Endothelial cell of umbilical vein (primary cell): ENCODE data around the gene PCDHB15. TPM values are rescaled to one million over a fixed set of nuclear protein-coding genes. Genes with fewer than 3 reads are reported as not detected.

Source experiments
- BruUV-seq: library from RNA; stranded (reverse); fragments of 400-500 nt; replicated peaks from 2 replicates; lab custom pipeline; 2021; lab: Mats Ljungman, UMichigan
- CTCF ChIA-PET: fragments of 300-600, 350-600 bp; sonication (Branson Sonifier 250); formaldehyde crosslinking; loops from one replicate; lab custom pipeline; 2021; ENCODE audit warnings: antibody characterized with exemption, inconsistent platforms; lab: Charles Lee
- POLR2A ChIA-PET: fragments of 300-600, 350-600 bp; sonication (Branson Sonifier 250); formaldehyde crosslinking; loops from one replicate; lab custom pipeline; 2021; ENCODE audit warnings: antibody characterized with exemption, inconsistent platforms; lab: Charles Lee
- DNase-seq: peaks from one replicate; pipeline ENCODE4 v3.0.0-alpha.2; 2011; ENCODE audit warnings: low read depth, low spot score
- FAIRE-seq: peaks from 2 replicates; lab custom pipeline; 2011; peaks lifted over from hg19 to GRCh38; lab: Jason Lieb, UNC
- H2AFZ ChIP-seq: 2 replicates; pipeline ENCODE4 v1.6.0; 2012; ENCODE audit warnings: low read depth, low read length, control low read depth, inconsistent platforms
- H3K27ac ChIP-seq: 2 replicates; pipeline ENCODE4 v1.5.1; 2011; ENCODE audit warnings: low read depth, mild to moderate bottlenecking, control low read depth, low read length, moderate library complexity; ENCODE audit not compliant: insufficient read depth
- H3K27me3 ChIP-seq, 2 experiments: 2 replicates each; pipeline versions ENCODE4 v1.6.0 to v1.6.1; 2011; ENCODE audit warnings: low read length in 2 of 2, mixed read lengths in 1 of 2; ENCODE audit not compliant: control insufficient read depth in 2 of 2, insufficient read depth in 2 of 2
- H3K36me3 ChIP-seq, 2 experiments: 2 replicates in 1 of 2; 3 replicates in 1 of 2; pipeline ENCODE4 v1.5.1; 2011; ENCODE audit warnings: low read length in 2 of 2, mild to moderate bottlenecking in 1 of 2, moderate library complexity in 1 of 2; ENCODE audit not compliant: control insufficient read depth in 2 of 2, insufficient read depth in 2 of 2; ENCODE audit errors: extremely low read depth in 1 of 2
- H3K4me1 ChIP-seq: 3 replicates; pipeline ENCODE4 v1.5.1; 2011; ENCODE audit warnings: mild to moderate bottlenecking, low read length; ENCODE audit not compliant: control insufficient read depth, insufficient read depth; ENCODE audit errors: extremely low read depth
- H3K4me2 ChIP-seq: 2 replicates; pipeline ENCODE4 v1.6.1; 2011; ENCODE audit warnings: low read length, control low read depth, mixed read lengths; ENCODE audit not compliant: insufficient read depth
- H3K4me3 ChIP-seq, 3 experiments: fragments of 200-600 bp in 1 of 3; sonication (generic), shearing (Covaris generic) in 1 of 3; replicated peaks in 1 of 3; 2 replicates each; pipeline ENCODE4 v1.5.1; 2011 to 2016; ENCODE audit warnings: control low read depth in 3 of 3, low read length in 3 of 3, mild to moderate bottlenecking in 2 of 3, inconsistent platforms in 1 of 3, low read depth in 1 of 3, moderate library complexity in 1 of 3; ENCODE audit not compliant: insufficient read depth in 1 of 3
- H3K79me2 ChIP-seq: 2 replicates; pipeline ENCODE4 v1.6.0; 2012; ENCODE audit warnings: low read length, inconsistent platforms; ENCODE audit not compliant: control insufficient read depth, insufficient read depth
- H3K9ac ChIP-seq: replicated peaks from 2 replicates; pipeline ENCODE3; 2011; ENCODE audit warnings: low read length, control low read depth; ENCODE audit not compliant: insufficient read depth; ENCODE audit errors: extremely low read depth
- H3K9me1 ChIP-seq: replicated peaks from 3 replicates; pipeline ENCODE4 v1.6.0; 2011; ENCODE audit warnings: mild to moderate bottlenecking, low read length; ENCODE audit not compliant: control insufficient read depth, insufficient read depth; ENCODE audit errors: extremely low read depth
- H3K9me3 ChIP-seq: replicated peaks from 2 replicates; pipeline ENCODE4 v1.5.1; 2012; ENCODE audit warnings: low read length, inconsistent platforms; ENCODE audit not compliant: control insufficient read depth, insufficient read depth
- H4K20me1 ChIP-seq: replicated peaks from 2 replicates; pipeline ENCODE3; 2011; ENCODE audit warnings: mild to moderate bottlenecking, low read length; ENCODE audit not compliant: control insufficient read depth, insufficient read depth; ENCODE audit errors: extremely low read depth
- EZH2 ChIP-seq: IDR thresholded peaks from 2 replicates; pipeline ENCODE4 v1.6.1; 2012; ENCODE audit warnings: borderline replicate concordance, low read depth, mild to moderate bottlenecking, moderate library complexity, low read length, inconsistent platforms; ENCODE audit not compliant: severe bottlenecking
- FOS ChIP-seq: IDR thresholded peaks from 2 replicates; pipeline ENCODE4 v1.6.1; 2011; ENCODE audit warnings: mild to moderate bottlenecking, low read length, moderate library complexity, borderline replicate concordance; ENCODE audit not compliant: insufficient read depth
- GATA2 ChIP-seq: IDR thresholded peaks from 2 replicates; pipeline ENCODE4 v1.7.0; 2011; ENCODE audit warnings: low read depth, mild to moderate bottlenecking, moderate library complexity, mixed read lengths, low read length; ENCODE audit not compliant: insufficient read length, insufficient read depth
- JUN ChIP-seq: IDR thresholded peaks from 2 replicates; pipeline ENCODE4 v1.6.1; 2011; ENCODE audit warnings: borderline replicate concordance, low read depth; ENCODE audit not compliant: insufficient read length, insufficient read depth
- MYC ChIP-seq: IDR thresholded peaks from one replicate; pipeline ENCODE4 v1.6.1; 2011; ENCODE audit warnings: mild to moderate bottlenecking, low read depth, low read length
- POLR2A ChIP-seq: IDR thresholded peaks from 2 replicates; pipeline ENCODE4 v1.6.1; 2012; ENCODE audit warnings: low read depth, mild to moderate bottlenecking, control low read depth, low read length
- POLR2AphosphoS5 ChIP-seq: IDR thresholded peaks from 2 replicates; pipeline ENCODE4 v1.6.1; 2012; ENCODE audit warnings: low read depth, mild to moderate bottlenecking, control low read depth, low read length, moderate library complexity; ENCODE audit not compliant: insufficient read depth
- dilution Hi-C: fragments of 300-500 bp; cut with MboI; formaldehyde crosslinking; loops from one replicate; pipeline ENCODE4 v1.15.0; 2019; ENCODE audit warnings: low sequenced_read_pairs; ENCODE audit not compliant: extremely low pct_ligation_motif_present
- intact Hi-C: fragments of 100-400 bp; cut with micrococcal nuclease; formaldehyde crosslinking; loops from one replicate; pipeline ENCODE4 v1.10.0; 2022
- polyA plus RNA-seq, 4 experiments: library from polyadenylated mRNA; depleted of rRNA in 3 of 4; stranded (reverse) in 3 of 4; unstranded in 1 of 4; fragments of >200 nt; gene quantifications; 2 replicates each; pipeline versions ENCODE4 v1.2.1 to v1.2.3, GENCODE V29; 2011 to 2012; ENCODE audit warnings: missing spikeins in 1 of 4
- total RNA-seq: library from RNA; stranded (reverse); gene quantifications from 2 replicates; pipeline ENCODE4 v1.2.3, GENCODE V29; 2021
- TF ChIP-seq, protein P1 (sequence below): IDR thresholded peaks from 2 replicates; pipeline ENCODE4 v1.6.1; 2011; ENCODE audit not compliant: insufficient read depth, insufficient read length
- TF ChIP-seq, protein P2 (sequence below), 2 donors: IDR thresholded peaks; 1 replicate in 1 of 2; 2 replicates in 1 of 2; pipeline ENCODE4 v1.5.1; 2011; ENCODE audit warnings: low read length in 2 of 2, mild to moderate bottlenecking in 2 of 2, moderate library complexity in 2 of 2, control low read depth in 1 of 2, inconsistent platforms in 1 of 2, low read depth in 1 of 2; ENCODE audit not compliant: insufficient read depth in 1 of 2; ENCODE audit errors: extremely low read depth in 1 of 2

Gene PCDHB15
- total and polyA plus RNA-seq, 2 donors (not counting 3 experiments of a cell fraction or from before 2014, with no cell fraction given): 0.55 to 0.69 TPM

DNA sequence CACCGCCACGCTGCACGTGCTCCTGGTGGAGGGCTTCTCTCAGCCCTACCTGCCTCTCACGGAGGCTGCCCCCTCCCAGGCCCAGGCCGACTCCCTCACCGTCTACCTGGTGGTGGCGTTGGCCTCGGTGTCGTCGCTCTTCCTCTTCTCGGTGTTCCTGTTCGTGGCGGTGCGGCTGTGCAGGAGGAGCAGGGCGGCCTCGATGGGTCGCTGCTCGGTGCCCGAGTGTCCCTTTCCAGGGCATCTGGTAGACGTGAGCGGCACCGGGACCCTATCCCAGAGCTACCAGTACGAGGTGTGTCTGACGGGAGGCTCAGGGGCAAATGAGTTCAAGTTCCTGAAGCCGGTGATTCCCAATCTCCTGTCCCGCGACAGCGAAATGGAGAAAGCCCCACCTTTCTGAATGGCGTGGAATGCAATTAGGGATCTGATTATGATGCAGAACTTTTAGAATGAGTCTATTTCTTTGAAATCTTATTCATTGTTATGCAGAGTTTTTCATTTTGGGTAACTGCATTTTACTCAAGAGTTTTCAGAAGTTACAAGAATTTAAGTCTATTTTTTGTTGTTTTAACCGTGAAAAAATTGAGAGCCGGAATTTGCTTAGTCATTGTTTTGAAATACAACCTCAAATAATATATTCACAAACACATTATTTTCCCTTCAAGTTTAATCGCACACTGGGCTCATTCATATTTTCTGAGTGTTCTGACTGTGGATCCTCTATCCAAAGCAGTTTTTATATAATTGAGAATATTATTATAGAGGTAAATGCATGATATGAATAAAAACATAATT is 8.5 kb upstream of the PCDHB15 start:
- Histone ChIP-seq H2AFZ (no peak overlapping the region), H3K9me1 (no peaks in the 10 kb centered on the region), H3K4me1 (no peaks in the 10 kb centered on the region), H3K27ac (no peak overlapping the region), H3K27me3 (peaks cover 0 to 5% of the 10 kb centered on the region in 2 experiments), H4K20me1 (no peaks in the 10 kb centered on the region), H3K4me3 (no peak overlapping the region), H3K4me2 (no peak overlapping the region), H3K9ac (no peak overlapping the region), H3K9me3 (no peaks in the 10 kb centered on the region), H3K79me2 (no peaks in the 10 kb centered on the region), H3K36me3 (no peaks in the 10 kb centered on the region)
- intact Hi-C loops: no loop called here
- dilution Hi-C loops: no loop called here
- ChIA-PET POLR2A (no interaction called here), CTCF (no interaction called here)
- DNase-seq (no peak), FAIRE-seq (no peak)
- no peak for TF ChIP-seq FOS
- TF ChIP-seq MYC: no peak
- TF ChIP-seq GATA2: no peak
- no peak for TF ChIP-seq POLR2A
- TF ChIP-seq EZH2: no peak
- TF ChIP-seq JUN: no peak
- TF ChIP-seq, protein P1, sequence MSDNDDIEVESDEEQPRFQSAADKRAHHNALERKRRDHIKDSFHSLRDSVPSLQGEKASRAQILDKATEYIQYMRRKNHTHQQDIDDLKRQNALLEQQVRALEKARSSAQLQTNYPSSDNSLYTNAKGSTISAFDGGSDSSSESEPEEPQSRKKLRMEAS: no peak
- TF ChIP-seq POLR2AphosphoS5: no peak
- TF ChIP-seq, protein P2, sequence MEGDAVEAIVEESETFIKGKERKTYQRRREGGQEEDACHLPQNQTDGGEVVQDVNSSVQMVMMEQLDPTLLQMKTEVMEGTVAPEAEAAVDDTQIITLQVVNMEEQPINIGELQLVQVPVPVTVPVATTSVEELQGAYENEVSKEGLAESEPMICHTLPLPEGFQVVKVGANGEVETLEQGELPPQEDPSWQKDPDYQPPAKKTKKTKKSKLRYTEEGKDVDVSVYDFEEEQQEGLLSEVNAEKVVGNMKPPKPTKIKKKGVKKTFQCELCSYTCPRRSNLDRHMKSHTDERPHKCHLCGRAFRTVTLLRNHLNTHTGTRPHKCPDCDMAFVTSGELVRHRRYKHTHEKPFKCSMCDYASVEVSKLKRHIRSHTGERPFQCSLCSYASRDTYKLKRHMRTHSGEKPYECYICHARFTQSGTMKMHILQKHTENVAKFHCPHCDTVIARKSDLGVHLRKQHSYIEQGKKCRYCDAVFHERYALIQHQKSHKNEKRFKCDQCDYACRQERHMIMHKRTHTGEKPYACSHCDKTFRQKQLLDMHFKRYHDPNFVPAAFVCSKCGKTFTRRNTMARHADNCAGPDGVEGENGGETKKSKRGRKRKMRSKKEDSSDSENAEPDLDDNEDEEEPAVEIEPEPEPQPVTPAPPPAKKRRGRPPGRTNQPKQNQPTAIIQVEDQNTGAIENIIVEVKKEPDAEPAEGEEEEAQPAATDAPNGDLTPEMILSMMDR (IDR thresholded peaks at IDR 0.05; ENCODE audit: extremely low read depth in 1 of 2, insufficient read depth in 1 of 2, low read depth in 1 of 2, low read length in 2 of 2): no peak
- no TSS peak for BruUV-seq
